BE2C (cell line): ENCODE measurements around the gene ATP2B3.

Experiments used
- DNase-seq: peaks from one replicate; pipeline ENCODE4 v3.0.0-alpha.2; 2020
- H3K27me3 ChIP-seq: fragments of 250-450 bp; sonication (Bioruptor Pico); 2 replicates; pipeline ENCODE4 v1.5.1; 2020; ENCODE audit warnings: mild to moderate bottlenecking
- H3K36me3 ChIP-seq: fragments of 250-450 bp; sonication (Bioruptor Pico); 2 replicates; pipeline ENCODE4 v1.5.1; 2020; ENCODE audit warnings: mild to moderate bottlenecking
- H3K4me1 ChIP-seq: fragments of 250-450 bp; sonication (Bioruptor Pico); 2 replicates; pipeline ENCODE4 v1.5.1; 2020
- H3K4me3 ChIP-seq: 2 replicates; pipeline ENCODE4 v1.5.1; 2011; ENCODE audit warnings: low read depth, low read length
- H3K9me3 ChIP-seq: fragments of 250-450 bp; sonication (Bioruptor Pico); 2 replicates; pipeline ENCODE4 v1.5.1; 2020
- TF ChIP-seq, protein P1 (sequence below): IDR thresholded peaks from 2 replicates; pipeline ENCODE4 v1.5.1; 2012; ENCODE audit warnings: mild to moderate bottlenecking, low read depth, low read length

Gene ATP2B3

GRCh38 chrX:153537526-153538295 is 20.3 kb downstream of the ATP2B3 start:
- H3K9me3 ChIP-seq: no peaks in the 10 kb centered on the region

DNA sequence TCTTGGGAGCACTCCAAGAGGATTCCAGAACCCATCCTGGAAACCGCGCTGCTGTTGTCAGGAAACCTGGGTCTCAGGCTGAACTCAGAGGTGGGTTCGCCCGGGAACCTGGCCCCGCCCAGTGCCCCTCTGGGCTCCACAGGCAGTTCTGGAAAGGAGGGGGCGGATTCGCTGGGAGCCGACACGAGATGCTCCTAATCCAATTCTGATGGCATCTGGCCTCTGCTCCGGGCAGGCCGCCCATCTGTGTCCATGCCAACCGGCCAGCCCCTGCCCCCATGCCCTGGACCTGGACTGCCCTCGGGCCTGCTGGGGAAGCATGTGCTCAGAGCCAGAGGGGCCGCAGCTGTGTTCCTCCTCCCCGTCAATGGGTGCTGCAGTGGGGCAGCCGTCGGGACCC is 21.0 kb downstream of the ATP2B3 start:
- Histone ChIP-seq H3K36me3 (no peaks in the 10 kb centered on the region), H3K27me3 (no peaks in the 10 kb centered on the region), H3K4me1 (peaks cover 28% of the 10 kb centered on the region), H3K4me3 (no peak overlapping the region), H3K9me3 (no peaks in the 10 kb centered on the region)
- peak; percentile 61 for DNase-seq
- TF ChIP-seq, protein P1, sequence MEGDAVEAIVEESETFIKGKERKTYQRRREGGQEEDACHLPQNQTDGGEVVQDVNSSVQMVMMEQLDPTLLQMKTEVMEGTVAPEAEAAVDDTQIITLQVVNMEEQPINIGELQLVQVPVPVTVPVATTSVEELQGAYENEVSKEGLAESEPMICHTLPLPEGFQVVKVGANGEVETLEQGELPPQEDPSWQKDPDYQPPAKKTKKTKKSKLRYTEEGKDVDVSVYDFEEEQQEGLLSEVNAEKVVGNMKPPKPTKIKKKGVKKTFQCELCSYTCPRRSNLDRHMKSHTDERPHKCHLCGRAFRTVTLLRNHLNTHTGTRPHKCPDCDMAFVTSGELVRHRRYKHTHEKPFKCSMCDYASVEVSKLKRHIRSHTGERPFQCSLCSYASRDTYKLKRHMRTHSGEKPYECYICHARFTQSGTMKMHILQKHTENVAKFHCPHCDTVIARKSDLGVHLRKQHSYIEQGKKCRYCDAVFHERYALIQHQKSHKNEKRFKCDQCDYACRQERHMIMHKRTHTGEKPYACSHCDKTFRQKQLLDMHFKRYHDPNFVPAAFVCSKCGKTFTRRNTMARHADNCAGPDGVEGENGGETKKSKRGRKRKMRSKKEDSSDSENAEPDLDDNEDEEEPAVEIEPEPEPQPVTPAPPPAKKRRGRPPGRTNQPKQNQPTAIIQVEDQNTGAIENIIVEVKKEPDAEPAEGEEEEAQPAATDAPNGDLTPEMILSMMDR: no peak

More at GRCh38 chrX:153537526-153538295, 20.3 kb downstream of the ATP2B3 start:
- Histone ChIP-seq H3K4me3 (no peak overlapping the region), H3K27me3 (no peaks in the 10 kb centered on the region), H3K4me1 (peaks cover 28% of the 10 kb centered on the region), H3K36me3 (no peaks in the 10 kb centered on the region)
- DNase-seq: peak; percentile 70
- TF ChIP-seq, protein P1: no peak

GRCh38 chrX:153539171-153539978 is 21.9 kb downstream of the ATP2B3 start:
- Histone ChIP-seq H3K9me3 (no peaks in the 10 kb centered on the region), H3K27me3 (no peaks in the 10 kb centered on the region), H3K36me3 (no peaks in the 10 kb centered on the region), H3K4me1 (peaks cover 28% of the 10 kb centered on the region), H3K4me3 (no peak overlapping the region)
- TF ChIP-seq, protein P1: peak; percentile 82
- DNase-seq: peak; percentile 79

GRCh38 chrX:153539979-153540358 is 22.5 kb downstream of the ATP2B3 start:
- Histone ChIP-seq H3K27me3 (no peaks in the 10 kb centered on the region), H3K36me3 (no peaks in the 10 kb centered on the region), H3K4me3 (no peak overlapping the region), H3K4me1 (peaks cover 28% of the 10 kb centered on the region), H3K9me3 (no peaks in the 10 kb centered on the region)
- TF ChIP-seq, protein P1: no peak
- no peak for DNase-seq

DNA sequence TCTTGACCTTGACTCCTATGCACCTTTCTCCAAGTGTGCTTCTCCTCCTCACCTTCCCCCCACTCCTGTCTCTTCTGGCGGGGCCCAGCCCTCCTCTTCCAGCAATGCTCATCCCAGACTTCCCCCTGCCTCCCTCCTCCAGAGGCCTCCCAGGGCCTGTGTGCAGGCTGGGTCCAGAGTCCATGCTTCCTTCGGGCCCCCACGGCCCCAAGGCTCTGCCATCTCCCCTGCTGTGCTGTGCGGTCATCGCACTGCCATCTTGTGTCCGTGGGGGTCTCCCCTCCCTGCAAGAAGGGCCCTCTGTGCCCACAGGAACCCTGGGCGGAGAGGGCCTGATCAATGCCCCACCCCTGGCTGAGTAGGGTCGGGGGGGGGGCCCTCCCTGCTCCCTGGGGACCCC is 27.3 kb downstream of the ATP2B3 start:
- Histone ChIP-seq H3K4me1 (peaks cover 1% of the 10 kb centered on the region), H3K36me3 (no peaks in the 10 kb centered on the region), H3K4me3 (no peak overlapping the region), H3K9me3 (no peaks in the 10 kb centered on the region), H3K27me3 (no peaks in the 10 kb centered on the region)
- TF ChIP-seq, protein P1: no peak
- no peak for DNase-seq

GRCh38 chrX:153546386-153546785 is 28.9 kb downstream of the ATP2B3 start:
- no peaks in the 10 kb centered on the region for H3K27me3 ChIP-seq
- H3K4me3 ChIP-seq: no peak overlapping the region
- no peaks in the 10 kb centered on the region for H3K4me1 ChIP-seq
- no peaks in the 10 kb centered on the region for H3K36me3 ChIP-seq
- H3K9me3 ChIP-seq: no peaks in the 10 kb centered on the region
- DNase-seq: no peak
- TF ChIP-seq, protein P1: no peak
